ENCODE data around the gene SKAP1. TPM values are rescaled to one million over a fixed set of nuclear protein-coding genes. Genes with fewer than 3 reads are reported as not detected.
"Not testable (repeated sequence)": the region's sequence is repeated elsewhere in the genome, so short reads cannot be mapped to it uniquely, and the experiment has no call there.

SKAP1 gene
- polyA plus RNA-seq, 2 donors: 1.1 to 2.6 TPM

GRCh38 chr17:48378708-48379392 is 51.2 kb downstream of the SKAP1 start:
- 61 to 67% methylated on average over 3 of the region's 3 CpGs for WGBS, 2 donors
- H3K9me3 ChIP-seq (ENCODE audit: control insufficient read depth in 2 of 2, insufficient read depth in 1 of 2, low read depth in 1 of 2, low read length in 1 of 2): no peaks in the 10 kb centered on the region
- H3K27me3 ChIP-seq (ENCODE audit: control insufficient read depth in 1 of 2, insufficient read depth in 2 of 2, low read length in 2 of 2): peaks cover 4 to 9% of the 10 kb centered on the region in 2 donors

GRCh38 chr17:48378238-48378637 is 51.8 kb downstream of the SKAP1 start:
- Histone ChIP-seq H3K4me1 (ENCODE audit: control insufficient read depth in 2 of 2, insufficient read depth in 2 of 2, low read length in 1 of 2) (no peaks in the 10 kb centered on the region), H3K9me3 (ENCODE audit: control insufficient read depth in 2 of 2, insufficient read depth in 1 of 2, low read depth in 1 of 2, low read length in 1 of 2) (no peaks in the 10 kb centered on the region), H3K36me3 (ENCODE audit: control insufficient read depth in 2 of 2, insufficient read depth in 2 of 2, low read length in 1 of 2) (no peaks in the 10 kb centered on the region), H3K27me3 (ENCODE audit: control insufficient read depth in 1 of 2, insufficient read depth in 2 of 2, low read length in 2 of 2) (peaks cover 4 to 9% of the 10 kb centered on the region in 2 donors), H3K4me3 (ENCODE audit: low read depth in 1 of 2, low read length in 2 of 2) (no peak overlapping the region), H3K27ac (ENCODE audit: low read depth in 2 of 2, low read length in 1 of 2) (no peak overlapping the region)
- 76 to 83% methylated on average over 3 of the region's 3 CpGs for WGBS, 2 donors

More at GRCh38 chr17:48378708-48379392, 51.2 kb downstream of the SKAP1 start:
- H3K27ac ChIP-seq (ENCODE audit: low read depth in 2 of 2, low read length in 1 of 2): no peak overlapping the region
- H3K36me3 ChIP-seq (ENCODE audit: control insufficient read depth in 2 of 2, insufficient read depth in 2 of 2, low read length in 1 of 2): no peaks in the 10 kb centered on the region
- H3K4me1 ChIP-seq (ENCODE audit: control insufficient read depth in 2 of 2, insufficient read depth in 2 of 2, low read length in 1 of 2): no peaks in the 10 kb centered on the region
- no peak overlapping the region for H3K4me3 ChIP-seq (ENCODE audit: low read depth in 1 of 2, low read length in 2 of 2)

- Histone ChIP-seq H3K27ac (ENCODE audit: low read depth in 2 of 2, low read length in 1 of 2) (no peak overlapping the region), H3K27me3 (ENCODE audit: control insufficient read depth in 1 of 2, insufficient read depth in 2 of 2, low read length in 2 of 2) (peaks cover 4 to 7% of the 10 kb centered on the region in 2 donors), H3K4me3 (ENCODE audit: low read depth in 1 of 2, low read length in 2 of 2) (no peak overlapping the region), H3K4me1 (ENCODE audit: control insufficient read depth in 2 of 2, insufficient read depth in 2 of 2, low read length in 1 of 2) (no peaks in the 10 kb centered on the region), H3K9me3 (ENCODE audit: control insufficient read depth in 2 of 2, insufficient read depth in 1 of 2, low read depth in 1 of 2, low read length in 1 of 2) (no peaks in the 10 kb centered on the region), H3K36me3 (ENCODE audit: control insufficient read depth in 2 of 2, insufficient read depth in 2 of 2, low read length in 1 of 2) (no peaks in the 10 kb centered on the region)
- WGBS, 2 donors: 84 to 86% methylated on average over 6 of the region's 6 CpGs
These were observed 53.2 kb downstream of the SKAP1 start for GRCh38 chr17:48376682-48377325.

GRCh38 chr17:48375356-48375755 is 54.7 kb downstream of the SKAP1 start:
- H3K27me3 ChIP-seq (ENCODE audit: control insufficient read depth in 1 of 2, insufficient read depth in 2 of 2, low read length in 2 of 2): peaks cover 2 to 7% of the 10 kb centered on the region in 2 donors
- no peaks in the 10 kb centered on the region for H3K4me1 ChIP-seq (ENCODE audit: control insufficient read depth in 2 of 2, insufficient read depth in 2 of 2, low read length in 1 of 2)
- H3K27ac ChIP-seq (ENCODE audit: low read depth in 2 of 2, low read length in 1 of 2): no peak overlapping the region
- H3K9me3 ChIP-seq (ENCODE audit: control insufficient read depth in 2 of 2, insufficient read depth in 1 of 2, low read depth in 1 of 2, low read length in 1 of 2): no peaks in the 10 kb centered on the region
- no peak overlapping the region for H3K4me3 ChIP-seq (ENCODE audit: low read depth in 1 of 2, low read length in 2 of 2)
- H3K36me3 ChIP-seq (ENCODE audit: control insufficient read depth in 2 of 2, insufficient read depth in 2 of 2, low read length in 1 of 2): no peaks in the 10 kb centered on the region
- WGBS, 2 donors: 70 to 73% methylated on average over 1 of the region's 1 CpG

GRCh38 chr17:48374650-48375230 is 55.3 kb downstream of the SKAP1 start:
- H3K36me3 ChIP-seq (ENCODE audit: control insufficient read depth in 2 of 2, insufficient read depth in 2 of 2, low read length in 1 of 2): no peaks in the 10 kb centered on the region
- H3K27me3 ChIP-seq (ENCODE audit: control insufficient read depth in 1 of 2, insufficient read depth in 2 of 2, low read length in 2 of 2): peaks cover 2 to 7% of the 10 kb centered on the region in 2 donors
- WGBS, 2 donors: 65 to 68% methylated on average over 1 of the region's 1 CpG
- no peak overlapping the region for H3K27ac ChIP-seq (ENCODE audit: low read depth in 2 of 2, low read length in 1 of 2)
- H3K9me3 ChIP-seq (ENCODE audit: control insufficient read depth in 2 of 2, insufficient read depth in 1 of 2, low read depth in 1 of 2, low read length in 1 of 2): no peaks in the 10 kb centered on the region
- H3K4me3 ChIP-seq (ENCODE audit: low read depth in 1 of 2, low read length in 2 of 2): no peak overlapping the region
- no peaks in the 10 kb centered on the region for H3K4me1 ChIP-seq (ENCODE audit: control insufficient read depth in 2 of 2, insufficient read depth in 2 of 2, low read length in 1 of 2)

GRCh38 chr17:48373883-48374282 is 56.1 kb downstream of the SKAP1 start:
- H3K27ac ChIP-seq (ENCODE audit: low read depth in 2 of 2, low read length in 1 of 2): no peak overlapping the region
- H3K36me3 ChIP-seq (ENCODE audit: control insufficient read depth in 2 of 2, insufficient read depth in 2 of 2, low read length in 1 of 2): no peaks in the 10 kb centered on the region
- peaks cover 2 to 7% of the 10 kb centered on the region in 2 donors for H3K27me3 ChIP-seq (ENCODE audit: control insufficient read depth in 1 of 2, insufficient read depth in 2 of 2, low read length in 2 of 2)
- H3K4me1 ChIP-seq (ENCODE audit: control insufficient read depth in 2 of 2, insufficient read depth in 2 of 2, low read length in 1 of 2): no peaks in the 10 kb centered on the region
- WGBS, 2 donors: 88 to 89% methylated on average over 3 of the region's 3 CpGs
- H3K9me3 ChIP-seq (ENCODE audit: control insufficient read depth in 2 of 2, insufficient read depth in 1 of 2, low read depth in 1 of 2, low read length in 1 of 2): no peaks in the 10 kb centered on the region
- H3K4me3 ChIP-seq (ENCODE audit: low read depth in 1 of 2, low read length in 2 of 2): no peak overlapping the region

- Histone ChIP-seq H3K9me3 (ENCODE audit: control insufficient read depth in 2 of 2, insufficient read depth in 1 of 2, low read depth in 1 of 2, low read length in 1 of 2) (no peaks in the 10 kb centered on the region), H3K27me3 (ENCODE audit: control insufficient read depth in 1 of 2, insufficient read depth in 2 of 2, low read length in 2 of 2) (peaks cover 2 to 7% of the 10 kb centered on the region in 2 donors), H3K36me3 (ENCODE audit: control insufficient read depth in 2 of 2, insufficient read depth in 2 of 2, low read length in 1 of 2) (no peaks in the 10 kb centered on the region), H3K27ac (ENCODE audit: low read depth in 2 of 2, low read length in 1 of 2) (no peak overlapping the region), H3K4me3 (ENCODE audit: low read depth in 1 of 2, low read length in 2 of 2) (no peak overlapping the region), H3K4me1 (ENCODE audit: control insufficient read depth in 2 of 2, insufficient read depth in 2 of 2, low read length in 1 of 2) (no peaks in the 10 kb centered on the region)
- 62 to 65% methylated on average over 2 of the region's 2 CpGs for WGBS, 2 donors
These were observed 56.7 kb downstream of the SKAP1 start for GRCh38 chr17:48373130-48373830.

- 97 to 98% methylated on average over 6 of the region's 6 CpGs for WGBS, 2 donors
- H3K4me1 ChIP-seq (ENCODE audit: control insufficient read depth in 2 of 2, insufficient read depth in 2 of 2, low read length in 1 of 2); H3K27me3 ChIP-seq (ENCODE audit: control insufficient read depth in 1 of 2, insufficient read depth in 2 of 2, low read length in 2 of 2): not testable (repeated sequence)
These were observed 61.0 kb downstream of the SKAP1 start for GRCh38 chr17:48368967-48369366.

GRCh38 chr17:48368352-48368908 is 61.6 kb downstream of the SKAP1 start:
- Histone ChIP-seq H3K4me1 (ENCODE audit: control insufficient read depth in 2 of 2, insufficient read depth in 2 of 2, low read length in 1 of 2) (no peaks in the 10 kb centered on the region), H3K36me3 (ENCODE audit: control insufficient read depth in 2 of 2, insufficient read depth in 2 of 2, low read length in 1 of 2) (no peaks in the 10 kb centered on the region), H3K4me3 (ENCODE audit: low read depth in 1 of 2, low read length in 2 of 2) (no peak overlapping the region), H3K9me3 (ENCODE audit: control insufficient read depth in 2 of 2, insufficient read depth in 1 of 2, low read depth in 1 of 2, low read length in 1 of 2) (no peaks in the 10 kb centered on the region), H3K27me3 (ENCODE audit: control insufficient read depth in 1 of 2, insufficient read depth in 2 of 2, low read length in 2 of 2) (no peaks in the 10 kb centered on the region), H3K27ac (ENCODE audit: low read depth in 2 of 2, low read length in 1 of 2) (no peak overlapping the region)
- WGBS, 2 donors: 65 to 80% methylated on average over 3 of the region's 3 CpGs

More at GRCh38 chr17:48368967-48369366, 61.0 kb downstream of the SKAP1 start:
- H3K36me3 ChIP-seq (ENCODE audit: control insufficient read depth in 2 of 2, insufficient read depth in 2 of 2, low read length in 1 of 2); H3K27ac ChIP-seq (ENCODE audit: low read depth in 2 of 2, low read length in 1 of 2); H3K9me3 ChIP-seq (ENCODE audit: control insufficient read depth in 2 of 2, insufficient read depth in 1 of 2, low read depth in 1 of 2, low read length in 1 of 2); H3K4me3 ChIP-seq (ENCODE audit: low read depth in 1 of 2, low read length in 2 of 2): not testable (repeated sequence)
